ENCODE measurements around the gene PDSS1.

Gene PDSS1

GRCh38 chr10:26699631-26700030, 2.1 kb downstream of the PDSS1 start:
- no peak for DNase-seq

DNA sequence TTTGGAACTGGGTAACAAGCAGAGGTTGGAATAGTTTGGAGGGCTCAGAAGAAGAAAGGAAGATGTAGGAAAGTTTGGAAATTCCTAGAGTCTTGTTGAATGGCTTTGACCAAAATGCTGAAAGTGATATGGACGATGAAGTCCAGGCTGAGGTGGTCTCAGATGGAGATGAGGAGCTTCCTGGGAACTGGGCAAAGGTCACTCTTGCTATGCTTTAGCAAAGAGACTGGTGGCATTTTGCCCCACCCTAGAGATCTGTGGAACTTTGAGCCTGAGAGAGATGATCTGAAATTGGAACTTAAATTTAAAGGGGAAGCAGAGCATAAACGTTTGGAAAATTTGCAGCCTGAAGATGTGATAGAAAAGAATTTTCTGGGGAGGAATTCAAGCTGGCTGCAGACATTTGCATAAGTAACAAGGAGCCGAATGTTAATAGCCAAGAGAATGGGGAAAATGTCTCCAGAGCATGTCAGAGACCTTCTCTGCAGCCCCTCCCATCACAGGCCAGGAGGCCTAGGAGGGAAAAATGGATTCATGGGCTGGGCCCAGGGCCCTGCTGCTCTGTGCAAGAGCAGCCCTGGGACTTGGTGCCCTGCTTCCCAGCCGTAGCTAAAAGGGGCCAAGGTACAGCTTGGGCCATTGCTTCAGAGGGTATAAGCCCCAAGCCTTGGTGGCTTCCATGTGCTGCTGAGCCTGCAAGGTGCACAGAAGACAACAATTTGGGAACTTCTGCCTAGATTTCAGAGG, 3.6 kb downstream of the PDSS1 start:
- no peak for DNase-seq

GRCh38 chr10:26703096-26703495, 5.6 kb downstream of the PDSS1 start:
- DNase-seq = no peak

DNA sequence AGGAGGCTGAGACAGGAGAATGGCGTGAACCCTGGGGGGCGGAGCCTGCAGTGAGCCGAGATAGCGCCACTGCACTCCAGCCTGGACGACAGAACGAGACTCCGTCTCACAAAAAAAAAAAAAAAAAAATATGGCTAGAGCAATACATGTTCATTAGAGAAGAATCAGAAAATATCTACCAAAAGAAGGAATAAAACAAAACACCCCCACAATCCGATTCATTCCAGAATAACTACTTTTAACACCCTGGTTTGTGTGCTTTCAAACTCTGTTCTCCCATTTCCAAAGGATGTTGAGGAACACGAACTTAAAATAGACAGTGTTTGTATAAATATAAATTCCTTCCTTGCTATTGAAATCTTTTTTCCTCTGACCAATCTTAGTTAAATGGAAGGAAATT, 6.5 kb downstream of the PDSS1 start:
- DNase-seq = no peak

DNA sequence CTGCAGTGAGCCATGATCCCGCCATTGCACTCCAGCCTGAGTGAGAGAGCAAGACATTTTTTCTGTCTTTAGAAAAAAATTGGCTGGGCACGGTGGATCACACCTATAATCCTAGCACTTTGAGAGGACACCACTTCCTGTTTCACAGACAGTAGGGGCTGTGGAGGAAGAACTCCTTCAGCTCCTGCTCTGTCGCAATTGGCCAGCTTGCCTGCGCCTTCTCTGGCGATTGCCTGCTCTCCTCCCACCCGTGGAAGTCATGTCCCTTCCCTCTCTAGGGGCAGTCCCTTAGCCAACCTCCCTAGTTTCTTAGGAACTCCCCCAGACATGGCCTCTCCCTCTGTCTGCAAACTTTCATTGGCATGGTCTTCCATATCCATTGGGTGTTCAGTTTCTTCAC, 8.7 kb downstream of the PDSS1 start:
- DNase-seq = no peak

DNA sequence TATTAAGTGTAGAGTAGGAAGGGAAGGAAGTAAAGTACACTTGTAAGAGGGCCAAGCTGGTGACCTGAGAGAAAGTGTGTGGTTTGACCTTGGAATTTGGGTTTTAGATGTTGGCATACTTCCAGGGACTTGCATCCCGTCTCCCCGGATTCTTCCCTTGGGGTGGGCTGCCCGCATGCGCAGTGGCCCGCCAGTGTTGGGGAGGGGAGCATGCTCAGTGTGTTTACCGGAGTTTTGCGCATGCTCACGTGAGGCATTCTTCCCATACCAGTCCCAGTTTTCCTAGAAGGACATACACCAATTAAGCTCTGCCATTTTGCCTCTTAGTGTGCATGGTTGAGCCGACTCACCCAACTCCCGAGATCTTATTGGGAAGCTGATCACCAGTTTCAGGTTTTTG, 9.4 kb downstream of the PDSS1 start:
- DNase-seq = no peak

DNA sequence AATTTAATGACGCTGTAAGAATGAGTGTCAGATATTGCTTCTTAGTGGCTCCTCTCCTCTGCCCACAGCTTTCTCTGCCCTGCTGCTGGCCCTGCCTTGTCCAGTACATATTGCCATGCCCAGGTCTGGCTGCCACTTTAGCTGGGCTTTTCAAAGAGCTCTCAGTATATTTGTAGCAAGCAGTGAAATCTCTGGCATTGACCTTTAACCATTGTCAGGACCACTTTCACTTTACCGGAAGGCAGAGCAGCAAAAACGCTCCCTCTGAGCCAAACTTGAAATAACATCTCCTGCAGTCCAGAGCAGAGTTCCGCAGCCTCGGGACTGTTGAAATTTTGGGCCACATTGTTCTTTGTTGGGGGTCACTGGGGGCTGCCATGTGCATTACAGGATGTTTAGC, 13.8 kb downstream of the PDSS1 start:
- no peak for DNase-seq

GRCh38 chr10:26714415-26715136, 17.1 kb downstream of the PDSS1 start:
- DNase-seq = no peak

DNA sequence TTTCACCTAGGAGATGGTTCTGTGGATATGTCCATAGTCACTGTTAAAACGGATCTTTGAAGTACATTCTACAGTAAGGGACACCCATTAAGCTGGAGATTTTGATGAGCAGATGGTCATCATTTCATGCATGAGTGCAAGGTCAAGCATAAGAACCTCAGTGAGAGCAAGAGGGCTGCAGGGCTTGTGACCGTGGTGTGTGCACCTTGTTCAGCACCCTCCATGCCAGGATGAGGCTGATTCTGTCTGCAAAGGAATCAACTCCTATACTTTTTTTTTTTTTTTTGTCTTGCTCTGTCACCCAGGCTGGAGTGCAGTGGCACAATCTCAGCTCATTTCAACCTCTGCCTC, 17.6 kb downstream of the PDSS1 start:
- DNase-seq = no peak

GRCh38 chr10:26717476-26717875, 20.0 kb downstream of the PDSS1 start:
- DNase-seq = no peak

DNA sequence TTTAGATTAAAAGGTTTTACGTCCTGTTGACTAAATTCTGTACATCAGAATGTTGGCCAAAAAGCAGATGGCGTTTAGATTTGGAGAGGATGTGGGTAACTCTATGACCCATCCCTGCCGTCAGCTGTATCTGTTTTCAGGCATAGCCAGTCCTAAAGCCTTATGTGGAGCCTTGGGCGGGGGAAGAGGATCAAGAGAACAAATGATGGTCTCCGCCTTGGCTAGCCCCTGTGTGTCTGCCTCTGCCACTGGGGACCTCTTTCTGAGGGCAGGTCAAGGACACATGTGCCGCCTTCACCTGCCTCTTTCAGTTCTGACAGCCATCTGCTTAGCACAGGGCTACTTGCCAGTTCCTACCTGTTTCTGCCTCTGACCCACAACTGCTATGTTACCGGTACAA, 24.1 kb downstream of the PDSS1 start:
- no peak for DNase-seq

DNA sequence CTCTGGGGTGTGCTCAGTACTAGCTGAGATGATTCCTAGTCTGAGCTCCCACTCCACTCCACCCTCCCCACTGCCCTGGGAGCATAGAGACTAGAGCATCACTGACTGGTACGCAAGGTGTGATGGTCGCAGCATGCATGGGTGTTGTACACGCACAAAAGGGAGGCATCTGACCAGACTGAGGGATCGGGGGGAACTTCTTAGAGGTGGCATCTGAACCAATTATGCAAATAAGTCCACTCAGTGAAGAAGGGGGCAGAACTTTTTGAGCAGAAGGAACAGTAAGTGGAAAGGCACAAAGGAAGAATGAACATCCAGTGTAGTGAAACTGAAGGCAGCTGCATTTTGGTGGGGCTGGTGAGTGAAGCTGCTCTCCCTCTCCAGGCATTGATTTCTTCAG, 25.5 kb downstream of the PDSS1 start:
- no peak for DNase-seq

DNA sequence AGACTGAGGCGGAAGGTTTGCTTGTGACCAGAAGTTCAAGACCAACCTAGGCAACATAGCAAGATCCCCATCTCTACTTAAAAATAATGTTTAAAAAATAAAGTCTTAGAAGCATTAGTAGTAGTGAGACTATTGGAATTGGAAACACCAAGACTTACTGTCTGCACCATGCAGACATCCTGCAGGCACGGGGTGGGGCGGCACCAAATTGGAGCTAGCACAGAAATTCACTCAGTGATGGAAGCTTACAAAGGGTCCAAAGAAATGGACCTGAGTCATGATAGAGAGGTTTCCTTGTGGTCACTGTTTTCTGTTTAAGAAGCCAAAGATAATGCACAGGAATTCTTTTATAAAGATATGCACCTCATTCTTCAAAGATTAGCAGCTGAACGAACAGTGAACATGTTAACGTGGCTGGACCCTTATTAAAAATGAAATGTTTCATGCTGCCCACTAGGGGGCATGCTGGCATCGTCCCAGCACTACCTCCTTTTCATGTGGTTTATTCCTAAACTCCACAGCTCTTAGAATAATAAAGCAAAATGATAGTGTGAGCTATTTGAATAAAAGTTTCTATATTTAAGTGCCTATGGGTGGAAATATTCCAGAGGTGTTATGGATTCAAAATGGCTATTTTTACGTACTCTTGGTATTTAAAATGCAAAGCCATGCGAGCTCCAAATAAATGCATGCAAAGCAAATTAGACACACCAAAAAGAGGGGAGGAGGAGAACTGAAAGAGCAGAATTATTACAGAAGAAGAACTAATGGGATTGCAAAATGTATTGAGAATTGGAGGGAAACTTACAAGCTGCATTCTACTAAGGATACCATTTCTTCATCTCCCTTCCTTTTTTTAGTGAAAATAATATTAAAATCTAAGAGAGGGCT, 28.6 kb downstream of the PDSS1 start:
- DNase-seq = peak; percentile 55

DNA sequence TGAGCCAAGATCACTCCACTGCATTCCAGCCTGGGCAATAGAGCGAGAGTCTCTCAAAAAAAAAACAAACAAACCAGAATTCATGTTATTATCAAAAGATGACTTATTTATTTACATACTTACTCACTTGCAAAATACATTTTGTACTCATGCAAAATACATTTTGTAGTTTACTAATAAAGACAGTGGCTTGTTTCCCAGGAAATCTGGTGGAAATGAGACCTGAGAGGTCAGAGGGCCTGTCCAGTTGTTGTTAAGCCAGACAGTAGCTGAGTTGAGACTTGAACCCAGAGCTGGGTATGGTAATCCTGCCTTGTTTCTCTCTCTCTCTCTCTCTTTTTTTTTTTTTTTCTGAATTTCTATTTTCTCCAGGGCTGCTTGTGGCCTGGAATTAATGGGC, 29.5 kb downstream of the PDSS1 start:
- no peak for DNase-seq

GRCh38 chr10:26728957-26729356, 31.5 kb downstream of the PDSS1 start:
- DNase-seq = no peak

- DNase-seq = no peak
These were observed 31.9 kb downstream of the PDSS1 start for GRCh38 chr10:26729395-26729794.

- DNase-seq = no peak
These were observed 33.1 kb downstream of the PDSS1 start for GRCh38 chr10:26730552-26730951.

- no peak for DNase-seq
These were observed 36.5 kb downstream of the PDSS1 start for GRCh38 chr10:26733750-26734568.

GRCh38 chr10:26735435-26735834, 37.9 kb downstream of the PDSS1 start:
- no peak for DNase-seq

DNA sequence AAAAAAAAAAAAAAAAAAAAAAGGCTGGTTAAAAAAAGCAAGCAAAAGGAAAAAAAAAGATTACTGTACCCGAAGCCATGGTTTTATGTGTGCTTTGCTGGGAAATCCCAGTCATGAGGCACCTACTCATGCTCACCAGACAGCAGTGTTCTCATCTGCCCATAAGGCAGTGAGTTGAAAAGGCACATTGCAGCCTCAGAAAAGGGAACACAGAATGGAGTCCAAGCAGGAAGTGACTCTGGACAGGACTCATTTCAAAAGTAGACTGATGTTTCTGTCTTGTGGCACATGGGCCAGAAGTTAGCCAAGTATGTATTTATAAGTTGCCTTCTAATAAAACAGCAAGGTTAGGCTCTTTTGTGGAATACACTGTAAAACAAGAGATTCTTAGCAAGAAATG, 40.2 kb downstream of the PDSS1 start:
- DNase-seq = no peak

DNA sequence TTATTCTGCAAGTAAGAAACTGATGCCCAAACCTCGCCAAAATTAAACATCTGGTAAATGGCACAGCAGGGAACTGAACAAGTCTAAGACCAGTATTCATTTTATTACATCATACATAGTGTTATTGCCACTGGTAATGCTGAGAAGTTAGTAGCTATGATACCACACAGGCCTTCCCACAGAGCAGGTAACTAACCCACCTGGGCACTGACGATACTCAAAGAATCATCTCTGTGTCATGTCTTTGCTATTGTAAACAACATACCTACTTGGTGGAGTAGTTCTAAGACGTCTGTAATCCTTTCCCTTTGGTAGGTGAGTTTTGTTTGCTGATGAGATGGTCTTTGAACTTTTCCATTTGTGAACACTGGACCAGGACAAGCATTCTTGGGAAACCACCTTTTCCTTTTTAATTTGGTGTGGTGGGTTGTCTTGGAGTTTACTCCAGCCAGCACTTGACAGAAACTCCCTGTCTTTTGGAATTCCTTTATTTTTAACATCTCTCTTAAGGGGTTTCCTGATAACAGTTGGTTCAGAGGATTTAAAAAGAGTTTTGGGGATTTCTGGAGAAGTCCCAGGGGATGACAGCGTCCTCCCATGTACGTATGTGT, 40.9 kb downstream of the PDSS1 start:
- DNase-seq = no peak

GRCh38 chr10:26739071-26739631, 41.6 kb downstream of the PDSS1 start:
- DNase-seq = no peak

Data from fibroblast of skin of back (primary cell).